Spleen (tissue), 7 donors: ENCODE results near the gene TTC9C.

Experiments
- POLR2AphosphoS5 ChIP-seq, 3 donors: sonication (generic); formaldehyde crosslinking; IDR thresholded peaks; one replicate each; pipeline ENCODE4 v1.5.1; 2017; ENCODE audit warnings: antibody characterized with exemption in 3 of 3
- TF ChIP-seq, protein P1 (sequence below), 11 experiments: fragments of 200-600 bp in 7 of 11; fragments of 450-650 bp in 4 of 11; sonication (generic) in 4 of 11; IDR thresholded peaks in 8 of 11; conservative IDR thresholded peaks in 3 of 11; 1 replicate in 7 of 11; 2 replicates in 4 of 11; pipeline versions ENCODE4 v1.4.0 to v1.8.0; 2016 to 2021; ENCODE audit warnings: antibody characterized with exemption in 11 of 11, inconsistent platforms in 4 of 11, mild to moderate bottlenecking in 1 of 11
- donor health status: DM: no; HTN: no; CAD: no; lungs with moderate emphysema.
- donor health status: DM: no; HTN: no; CAD: no.
- donor health status: DM: no; HTN: no; CAD: no.

DNA sequence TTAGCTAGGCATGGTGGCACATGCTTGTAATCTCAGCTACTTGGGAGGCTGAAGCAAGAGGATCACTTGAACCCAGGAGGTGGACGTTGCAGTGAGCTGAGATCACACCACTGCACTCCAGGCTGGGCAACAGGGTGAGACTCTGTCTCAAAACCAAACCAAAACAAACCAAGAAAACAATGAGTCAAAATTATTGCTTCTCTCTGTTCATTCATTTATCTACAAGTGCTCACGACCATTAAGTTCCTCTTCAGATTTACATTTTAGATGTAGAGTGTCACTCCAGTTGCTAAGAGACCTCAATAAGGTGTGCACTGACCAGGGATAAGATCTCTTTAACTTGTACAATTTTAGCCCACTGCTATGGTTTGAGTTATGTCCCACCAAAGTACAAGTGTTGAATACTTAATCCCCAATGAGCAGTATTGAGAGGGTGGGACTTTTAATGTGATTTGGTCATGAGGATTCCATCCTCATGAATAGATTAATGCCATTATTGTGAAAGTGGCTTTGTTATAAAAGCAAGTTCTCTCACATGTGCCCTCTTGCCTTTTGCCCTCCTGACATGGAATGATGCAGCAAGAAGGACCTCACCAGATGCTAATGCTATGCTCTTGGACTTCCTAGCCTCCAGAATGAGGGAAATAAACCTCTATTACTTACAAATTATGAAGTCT is 8.8 kb upstream of the TTC9C start:
- TF ChIP-seq, protein P1, sequence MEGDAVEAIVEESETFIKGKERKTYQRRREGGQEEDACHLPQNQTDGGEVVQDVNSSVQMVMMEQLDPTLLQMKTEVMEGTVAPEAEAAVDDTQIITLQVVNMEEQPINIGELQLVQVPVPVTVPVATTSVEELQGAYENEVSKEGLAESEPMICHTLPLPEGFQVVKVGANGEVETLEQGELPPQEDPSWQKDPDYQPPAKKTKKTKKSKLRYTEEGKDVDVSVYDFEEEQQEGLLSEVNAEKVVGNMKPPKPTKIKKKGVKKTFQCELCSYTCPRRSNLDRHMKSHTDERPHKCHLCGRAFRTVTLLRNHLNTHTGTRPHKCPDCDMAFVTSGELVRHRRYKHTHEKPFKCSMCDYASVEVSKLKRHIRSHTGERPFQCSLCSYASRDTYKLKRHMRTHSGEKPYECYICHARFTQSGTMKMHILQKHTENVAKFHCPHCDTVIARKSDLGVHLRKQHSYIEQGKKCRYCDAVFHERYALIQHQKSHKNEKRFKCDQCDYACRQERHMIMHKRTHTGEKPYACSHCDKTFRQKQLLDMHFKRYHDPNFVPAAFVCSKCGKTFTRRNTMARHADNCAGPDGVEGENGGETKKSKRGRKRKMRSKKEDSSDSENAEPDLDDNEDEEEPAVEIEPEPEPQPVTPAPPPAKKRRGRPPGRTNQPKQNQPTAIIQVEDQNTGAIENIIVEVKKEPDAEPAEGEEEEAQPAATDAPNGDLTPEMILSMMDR (IDR thresholded peaks at IDR 0.05 in 8 of 11, conservative IDR thresholded peaks at IDR 0.05 in 3 of 11), result no peak
- TF ChIP-seq POLR2AphosphoS5 (IDR thresholded peaks at IDR 0.05), result no peak
